RPMI7951 (cell line): Measurements from ENCODE around the gene BARX1. TPM values are rescaled to one million over a fixed set of nuclear protein-coding genes. Genes with fewer than 3 reads are reported as not detected.

Experiments
- total RNA-seq: library from RNA; depleted of rRNA; stranded (reverse); fragments of >200 nt; shearing (Covaris generic); gene quantifications from 2 replicates; pipeline ENCODE4 v1.2.3, GENCODE V29; 2014; rRNA removed

Gene BARX1
- total RNA-seq, 1 experiment from 2014 or later: not detected

Other genes starting within 250 kb of the BARX1 start
- gene PTPDC1, start 129.1 kb upstream of the BARX1 start, total RNA-seq: 9.5 and 11.3 TPM in 2 replicates